Immature natural killer cell (primary cell): Measurements from ENCODE around the gene PIGU. TPM values are rescaled to one million over a fixed set of nuclear protein-coding genes. Genes with fewer than 3 reads are reported as not detected.

ENCODE experiments used
- DNase-seq, 3 donors: peaks; one replicate each; pipeline ENCODE4 v3.0.0; 2022; ENCODE audit warnings: mixed read lengths in 1 of 3
- H3K27ac Mint-ChIP-seq, 6 donors: one replicate each; pipeline ENCODE4 v1.8.0; 2020; ENCODE audit warnings: mixed read lengths in 6 of 6, mild to moderate bottlenecking in 5 of 6, inconsistent platforms in 4 of 6, moderate library complexity in 3 of 6
- H3K27me3 Mint-ChIP-seq, 3 donors: one replicate each; pipeline ENCODE4 v1.8.0; 2020 to 2021; ENCODE audit warnings: low read depth in 3 of 3, mild to moderate bottlenecking in 3 of 3, mixed read lengths in 3 of 3, moderate library complexity in 3 of 3, inconsistent platforms in 1 of 3
- H3K36me3 Mint-ChIP-seq, 3 donors: one replicate each; pipeline ENCODE4 v1.8.0; 2020; ENCODE audit warnings: mixed read lengths in 3 of 3, inconsistent platforms in 2 of 3, mild to moderate bottlenecking in 2 of 3
- H3K4me1 Mint-ChIP-seq, 2 donors: one replicate each; pipeline ENCODE4 v1.8.0; 2020; ENCODE audit warnings: inconsistent platforms in 2 of 2, mild to moderate bottlenecking in 2 of 2, mixed read lengths in 2 of 2, moderate library complexity in 1 of 2
- H3K4me3 Mint-ChIP-seq, 5 donors: one replicate each; pipeline ENCODE4 v1.8.0; 2020; ENCODE audit warnings: mild to moderate bottlenecking in 5 of 5, mixed read lengths in 5 of 5, inconsistent platforms in 3 of 5, moderate library complexity in 3 of 5
- H3K9me3 Mint-ChIP-seq, 6 donors: one replicate each; pipeline ENCODE4 v1.8.0; 2020; ENCODE audit warnings: mild to moderate bottlenecking in 6 of 6, mixed read lengths in 6 of 6, inconsistent platforms in 4 of 6, moderate library complexity in 3 of 6
- polyA plus RNA-seq, 3 donors: library from polyadenylated mRNA; unstranded; fragments of 300-500 nt; fragmentation: Illumina TruSeq; gene quantifications; one replicate each; pipeline ENCODE4 v1.2.3, GENCODE V29; 2021

PIGU gene
- polyA plus RNA-seq, 3 donors from 2014 or later = 19.3 to 34.7 (median 25.3) TPM

DNA sequence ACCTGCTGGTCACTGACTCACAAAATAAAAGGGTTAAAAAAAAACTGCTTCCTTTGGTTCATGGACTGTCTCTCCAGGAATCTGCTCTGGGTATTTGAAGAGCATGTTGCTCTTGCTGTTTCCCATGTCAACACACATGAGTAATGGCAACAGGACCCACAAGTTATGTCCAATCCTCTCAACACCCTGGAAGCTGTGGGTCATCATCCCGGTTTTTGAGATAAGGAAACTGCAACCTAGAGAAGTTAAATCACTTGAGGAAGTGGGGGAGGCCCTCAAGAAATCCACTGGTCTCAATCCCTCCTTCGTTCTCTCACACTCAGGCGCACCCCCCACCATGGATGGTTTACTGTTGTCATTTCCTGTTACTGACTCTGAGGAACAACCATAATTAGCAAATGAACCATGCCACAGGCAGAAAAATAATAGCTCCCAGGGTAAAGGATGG is 106.0 kb downstream of the PIGU start:
- Mint-ChIP-seq H3K9me3 (no peaks in the 10 kb centered on the region), H3K4me3 (peak overlapping the region in 1 of 5 donors; percentile 7), H3K4me1 (peaks cover 9 to 10% of the 10 kb centered on the region in 2 donors), H3K27ac (peak overlapping the region in 5 of 6 donors; percentile 46 to 81 (median 58)), H3K27me3 (no peaks in the 10 kb centered on the region), H3K36me3 (peaks cover 18 to 27% (median 20%) of the 10 kb centered on the region in 3 donors)
- no peak for DNase-seq

DNA sequence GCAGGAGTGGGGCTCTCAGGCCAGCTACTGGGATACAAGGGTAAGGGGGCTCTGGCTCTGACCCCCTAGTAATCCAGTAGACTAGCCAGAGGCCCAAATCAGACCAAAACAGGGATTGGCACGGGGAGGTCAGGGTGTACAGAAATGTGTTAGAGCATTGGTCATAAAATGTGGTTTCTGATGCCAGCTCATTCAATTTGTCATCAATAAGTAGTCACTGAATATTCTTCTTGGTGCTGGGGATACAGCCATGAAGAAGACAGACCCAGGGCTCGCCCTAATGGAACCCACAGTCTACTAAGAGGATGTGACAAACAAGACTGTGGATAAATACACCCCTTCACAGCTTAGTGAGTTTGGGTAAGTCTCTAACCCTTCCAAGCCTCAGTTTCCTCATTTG is 107.3 kb downstream of the PIGU start:
- no peak overlapping the region for H3K27ac Mint-ChIP-seq
- no peaks in the 10 kb centered on the region for H3K9me3 Mint-ChIP-seq
- no peak overlapping the region for H3K4me3 Mint-ChIP-seq
- H3K27me3 Mint-ChIP-seq = no peaks in the 10 kb centered on the region
- DNase-seq = no peak
- peaks cover 18 to 27% (median 20%) of the 10 kb centered on the region in 3 donors for H3K36me3 Mint-ChIP-seq
- peaks cover 9 to 10% of the 10 kb centered on the region in 2 donors for H3K4me1 Mint-ChIP-seq

DNA sequence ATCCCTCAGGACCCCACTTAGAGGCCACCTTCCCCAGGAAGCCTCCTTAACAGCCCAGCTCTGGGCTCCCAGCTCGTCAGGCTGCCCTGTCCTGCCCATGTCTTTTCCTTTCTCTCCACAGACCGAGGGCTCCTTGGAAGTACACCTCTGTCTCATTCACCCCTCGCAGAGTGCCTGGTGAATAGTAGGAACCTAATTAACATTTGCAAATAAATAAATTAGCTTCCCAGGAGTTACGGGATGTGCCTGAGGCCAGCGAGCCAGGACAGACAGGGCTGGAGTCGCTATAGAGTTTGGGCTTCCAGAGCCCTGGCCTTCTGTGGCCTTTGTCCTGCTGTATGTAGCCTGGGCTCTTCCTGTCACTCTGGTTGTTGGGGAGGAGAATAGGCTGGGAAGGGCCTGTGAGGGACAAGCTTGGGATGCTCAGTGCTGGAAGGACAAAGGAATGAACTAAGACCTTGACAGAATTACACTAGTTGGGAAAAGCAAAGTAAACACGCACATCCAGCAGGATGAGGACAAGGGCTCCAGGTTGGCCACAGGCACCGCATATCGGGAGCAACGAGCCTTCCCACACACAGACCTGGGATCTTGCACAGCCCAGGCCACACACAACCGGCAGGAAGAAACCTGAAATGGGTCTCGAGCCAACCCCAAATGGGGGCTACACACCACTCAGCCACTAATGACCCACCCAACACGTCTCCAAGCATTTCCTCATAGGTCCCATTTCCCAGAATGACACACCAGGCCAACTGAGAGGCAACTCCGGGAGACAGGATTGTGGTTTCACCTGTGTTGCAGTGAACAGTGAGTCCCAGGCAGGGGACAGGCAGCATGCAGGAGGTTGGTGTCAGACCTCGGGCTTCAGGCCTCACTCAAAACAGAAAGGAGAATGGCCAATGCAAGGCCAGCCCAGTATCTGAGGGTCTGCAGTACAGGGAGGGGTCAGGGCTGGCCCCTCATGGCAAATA is 108.7 kb downstream of the PIGU start:
- Mint-ChIP-seq H3K9me3 (no peaks in the 10 kb centered on the region), H3K36me3 (peaks cover 11 to 17% (median 16%) of the 10 kb centered on the region in 3 donors), H3K27me3 (no peaks in the 10 kb centered on the region), H3K4me1 (peaks cover 9 to 10% of the 10 kb centered on the region in 2 donors), H3K27ac (peak overlapping the region in 2 of 6 donors; percentile 9 to 20), H3K4me3 (no peak overlapping the region)
- DNase-seq = no peak

DNA sequence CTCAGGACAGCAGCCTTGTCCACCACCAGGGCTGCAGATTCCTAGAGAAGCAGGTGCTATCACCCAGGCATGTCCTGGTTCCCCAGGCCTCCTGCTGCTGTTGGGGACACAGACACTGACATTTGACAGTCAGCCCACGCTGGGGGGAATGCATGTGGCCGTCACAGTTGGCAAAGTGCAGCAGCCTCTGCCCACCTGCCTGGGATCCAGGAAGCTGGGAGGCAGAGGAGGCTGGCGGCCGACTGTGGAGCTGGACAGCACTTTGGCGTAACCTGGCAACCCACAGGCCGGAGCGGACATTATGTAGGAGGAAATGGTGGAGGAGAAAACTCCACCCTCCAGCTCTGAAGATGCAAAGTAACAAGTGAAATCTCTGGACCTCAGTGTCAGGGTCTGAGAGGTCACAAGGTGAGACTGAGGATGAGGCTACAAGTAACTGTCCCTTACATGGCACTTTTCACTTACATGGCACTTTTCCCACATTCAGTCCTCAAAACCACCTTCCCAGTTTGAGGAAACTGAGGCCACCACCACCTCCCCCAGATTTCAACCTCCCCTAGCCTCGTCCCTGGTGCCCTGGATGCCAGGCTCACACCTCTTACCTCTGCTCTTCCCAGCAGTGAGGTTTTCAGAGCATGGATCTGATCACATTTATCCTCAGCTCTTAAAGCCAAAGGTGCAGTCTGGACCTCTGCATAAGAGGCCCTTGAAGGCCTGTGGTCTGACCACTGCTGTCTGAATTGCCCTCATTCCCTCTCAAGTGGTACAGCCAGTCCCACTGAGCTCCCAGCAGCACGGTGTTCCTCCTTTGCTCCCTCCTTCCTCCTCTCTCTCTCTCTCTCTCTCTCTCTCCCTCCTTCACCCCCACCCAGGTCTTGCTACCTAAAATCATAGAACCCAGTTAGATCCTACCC is 109.7 kb downstream of the PIGU start:
- Mint-ChIP-seq H3K36me3 (peaks cover 9 to 16% (median 10%) of the 10 kb centered on the region in 3 donors), H3K4me1 (peaks cover 9 to 10% of the 10 kb centered on the region in 2 donors), H3K4me3 (no peak overlapping the region), H3K9me3 (no peaks in the 10 kb centered on the region), H3K27ac (peak overlapping the region in 3 of 6 donors; percentile 9 to 15 (median 10)), H3K27me3 (no peaks in the 10 kb centered on the region)
- no peak for DNase-seq

DNA sequence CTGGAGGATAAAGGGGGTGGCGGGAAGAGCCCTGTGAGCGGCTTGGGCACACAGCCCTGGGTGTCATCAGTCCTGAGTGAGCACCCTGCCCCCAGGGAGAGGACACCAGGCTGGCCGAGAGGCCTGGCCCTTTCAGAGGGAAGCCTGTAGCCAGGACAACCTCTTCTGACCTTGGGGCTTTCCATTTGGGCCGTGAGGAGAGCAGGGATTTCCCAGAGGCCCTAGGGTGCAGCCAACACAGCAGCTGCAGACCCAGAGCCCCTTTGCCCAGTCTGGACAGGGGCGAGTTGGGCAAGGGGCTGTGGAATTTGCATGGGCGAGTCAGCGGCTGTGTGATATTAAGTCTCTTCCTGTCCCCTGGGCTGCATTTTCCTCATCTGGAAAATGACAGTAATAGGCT is 112.1 kb downstream of the PIGU start:
- peaks cover 0 to 7% (median 5%) of the 10 kb centered on the region in 3 donors for H3K27me3 Mint-ChIP-seq
- no peak for DNase-seq
- H3K4me3 Mint-ChIP-seq = no peak overlapping the region
- H3K4me1 Mint-ChIP-seq = no peaks in the 10 kb centered on the region
- peaks cover 0 to 5% (median 0%) of the 10 kb centered on the region in 3 donors for H3K36me3 Mint-ChIP-seq
- peak overlapping the region in 1 of 6 donors; percentile 30 for H3K27ac Mint-ChIP-seq
- no peaks in the 10 kb centered on the region for H3K9me3 Mint-ChIP-seq

DNA sequence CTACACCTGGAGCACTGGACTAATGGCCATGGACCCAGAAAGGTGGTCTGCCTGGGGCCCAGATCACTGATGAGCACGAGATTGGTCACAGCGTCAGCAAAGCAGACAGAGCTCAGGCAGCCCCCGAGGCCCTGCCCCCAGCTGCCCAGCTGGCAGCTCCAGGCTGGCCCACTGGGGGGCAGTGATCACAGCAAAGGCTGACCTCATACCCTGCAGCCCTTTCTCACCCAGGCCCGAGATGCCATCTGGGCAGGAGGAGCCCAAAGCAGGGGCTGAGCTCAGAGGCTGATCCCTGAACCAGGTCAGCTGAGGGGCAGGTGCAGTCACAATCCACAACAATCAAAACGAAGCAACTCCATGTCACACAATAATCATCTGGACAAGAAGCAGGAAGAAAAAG is 114.3 kb downstream of the PIGU start:
- Mint-ChIP-seq H3K4me1 (peaks cover 5 to 8% of the 10 kb centered on the region in 2 donors), H3K27ac (peak overlapping the region in 4 of 6 donors; percentile 41 to 84 (median 76)), H3K4me3 (no peak overlapping the region), H3K27me3 (peaks cover 10 to 18% (median 13%) of the 10 kb centered on the region in 3 donors), H3K36me3 (peaks cover 0 to 5% (median 0%) of the 10 kb centered on the region in 3 donors), H3K9me3 (no peaks in the 10 kb centered on the region)
- no peak for DNase-seq

DNA sequence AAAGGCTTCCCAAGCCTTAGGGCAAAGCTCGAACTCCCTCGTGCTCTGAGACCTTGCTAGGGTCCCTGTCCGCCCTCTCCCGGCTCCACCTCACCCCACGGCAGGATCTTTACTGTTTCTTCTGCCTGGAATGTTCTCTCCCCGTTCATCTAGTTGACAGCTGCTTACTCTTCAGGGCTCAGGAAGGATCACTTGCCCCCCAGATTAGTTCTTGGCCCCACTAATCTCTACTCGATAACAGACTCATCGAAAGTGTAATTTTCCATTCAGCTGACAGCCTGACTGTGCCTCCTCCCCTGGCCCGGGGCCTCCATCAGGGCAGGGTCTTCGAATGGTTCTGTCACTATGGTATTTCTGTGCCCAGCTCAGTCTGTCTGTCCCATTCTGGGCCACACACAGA is 115.2 kb downstream of the PIGU start:
- Mint-ChIP-seq H3K4me3 (peak overlapping the region in 2 of 5 donors; percentile 6 to 19), H3K27me3 (peaks cover 10 to 18% (median 13%) of the 10 kb centered on the region in 3 donors), H3K9me3 (no peaks in the 10 kb centered on the region), H3K36me3 (peaks cover 0 to 5% (median 0%) of the 10 kb centered on the region in 3 donors), H3K4me1 (peaks cover 8 to 10% of the 10 kb centered on the region in 2 donors), H3K27ac (peak overlapping the region; percentile 33 to 80 (median 76))
- no peak for DNase-seq

DNA sequence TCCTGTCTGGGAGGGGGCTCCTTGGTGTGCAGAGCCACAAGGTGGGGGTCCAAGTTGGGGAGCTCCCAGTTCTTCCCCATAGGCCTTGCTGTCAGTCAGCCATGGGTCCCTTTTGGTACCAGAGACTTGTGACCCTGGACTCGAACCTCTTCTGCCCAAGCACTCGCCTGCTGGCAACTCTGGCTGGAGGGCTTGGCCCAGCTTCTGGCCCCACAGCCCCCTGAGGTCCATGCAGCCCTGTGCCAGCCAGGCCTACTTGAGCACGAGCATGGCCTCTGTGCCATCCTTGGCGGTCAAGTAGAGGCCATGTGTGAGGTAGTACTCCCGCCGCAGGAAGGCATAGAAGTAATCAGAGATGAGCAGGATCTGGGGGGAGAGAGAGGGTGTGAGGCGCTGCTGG is 116.3 kb downstream of the PIGU start:
- H3K4me1 Mint-ChIP-seq = peaks cover 8 to 10% of the 10 kb centered on the region in 2 donors
- H3K4me3 Mint-ChIP-seq = peak overlapping the region in 2 of 5 donors; percentile 62 to 80
- H3K27ac Mint-ChIP-seq = peak overlapping the region; percentile 49 to 92 (median 84)
- no peak for DNase-seq
- peaks cover 0 to under 1% (median 0%) of the 10 kb centered on the region in 3 donors for H3K36me3 Mint-ChIP-seq
- peaks cover 10 to 18% (median 13%) of the 10 kb centered on the region in 3 donors for H3K27me3 Mint-ChIP-seq
- no peaks in the 10 kb centered on the region for H3K9me3 Mint-ChIP-seq

DNA sequence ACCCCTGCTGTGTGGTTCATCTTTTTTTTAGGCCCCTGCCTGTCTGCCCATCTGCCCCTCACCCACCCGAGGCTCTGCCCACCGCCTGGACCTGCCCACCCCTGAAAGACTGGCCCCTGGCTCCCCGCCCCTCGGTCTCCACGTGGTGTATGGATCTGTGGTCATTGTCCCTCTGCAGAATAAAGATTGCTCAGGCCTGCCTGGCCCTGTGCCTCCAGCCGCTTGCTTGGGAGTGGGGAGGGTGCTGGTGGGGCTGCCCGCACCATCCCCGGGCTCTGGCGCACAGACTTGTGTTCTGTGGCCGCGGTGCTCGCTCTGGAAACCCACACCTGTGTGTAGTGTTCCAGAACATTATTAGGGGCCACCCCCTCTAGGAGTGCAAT is 116.8 kb downstream of the PIGU start:
- Mint-ChIP-seq H3K36me3 (no peaks in the 10 kb centered on the region), H3K27ac (peak overlapping the region; percentile 50 to 92 (median 85)), H3K4me3 (peak overlapping the region; percentile 51 to 80 (median 69)), H3K9me3 (no peaks in the 10 kb centered on the region), H3K4me1 (peaks cover 8 to 10% of the 10 kb centered on the region in 2 donors), H3K27me3 (peaks cover 10 to 18% (median 13%) of the 10 kb centered on the region in 3 donors)
- DNase-seq = no peak

DNA sequence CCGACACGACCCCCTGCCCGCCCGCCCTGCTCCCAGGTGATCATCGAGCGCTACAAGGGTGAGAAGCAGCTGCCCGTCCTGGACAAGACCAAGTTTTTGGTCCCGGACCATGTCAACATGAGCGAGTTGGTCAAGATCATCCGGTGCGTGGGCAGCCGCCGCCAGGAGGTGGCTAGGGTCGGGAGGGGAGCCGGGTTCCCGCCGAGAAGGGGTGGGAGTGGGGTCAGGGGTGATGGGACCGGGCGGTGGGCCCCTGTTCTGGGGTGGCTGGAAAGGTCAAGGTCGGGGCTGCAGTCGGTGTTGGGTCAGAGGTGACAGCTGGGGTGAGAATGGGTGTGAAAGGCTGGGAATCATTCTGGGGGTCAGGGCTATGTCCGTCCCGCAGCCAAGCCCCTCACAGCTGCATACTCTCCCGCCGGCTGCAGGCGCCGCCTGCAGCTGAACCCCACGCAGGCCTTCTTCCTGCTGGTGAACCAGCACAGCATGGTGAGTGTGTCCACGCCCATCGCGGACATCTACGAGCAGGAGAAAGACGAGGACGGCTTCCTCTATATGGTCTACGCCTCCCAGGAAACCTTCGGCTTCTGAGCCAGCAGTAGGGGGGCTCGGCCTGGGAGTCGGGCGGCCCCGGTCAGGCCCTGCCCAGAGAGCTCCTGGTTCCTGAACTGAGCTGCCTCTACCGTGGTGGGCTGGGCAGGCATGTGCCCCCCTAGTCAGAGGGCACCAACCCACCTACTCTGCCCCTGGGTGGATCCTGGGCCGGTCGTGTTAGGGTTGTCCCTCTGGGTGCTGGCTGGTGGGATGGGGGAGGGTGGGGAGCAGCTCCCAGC is 117.4 kb downstream of the PIGU start:
- peaks cover 8 to 10% of the 10 kb centered on the region in 2 donors for H3K4me1 Mint-ChIP-seq
- peak overlapping the region; percentile 59 to 80 (median 69) for H3K4me3 Mint-ChIP-seq
- no peaks in the 10 kb centered on the region for H3K9me3 Mint-ChIP-seq
- peaks cover 10 to 18% (median 13%) of the 10 kb centered on the region in 3 donors for H3K27me3 Mint-ChIP-seq
- H3K36me3 Mint-ChIP-seq = no peaks in the 10 kb centered on the region
- H3K27ac Mint-ChIP-seq = peak overlapping the region; percentile 69 to 93 (median 86)
- DNase-seq = peak in 1 of 3 donors; percentile 17

DNA sequence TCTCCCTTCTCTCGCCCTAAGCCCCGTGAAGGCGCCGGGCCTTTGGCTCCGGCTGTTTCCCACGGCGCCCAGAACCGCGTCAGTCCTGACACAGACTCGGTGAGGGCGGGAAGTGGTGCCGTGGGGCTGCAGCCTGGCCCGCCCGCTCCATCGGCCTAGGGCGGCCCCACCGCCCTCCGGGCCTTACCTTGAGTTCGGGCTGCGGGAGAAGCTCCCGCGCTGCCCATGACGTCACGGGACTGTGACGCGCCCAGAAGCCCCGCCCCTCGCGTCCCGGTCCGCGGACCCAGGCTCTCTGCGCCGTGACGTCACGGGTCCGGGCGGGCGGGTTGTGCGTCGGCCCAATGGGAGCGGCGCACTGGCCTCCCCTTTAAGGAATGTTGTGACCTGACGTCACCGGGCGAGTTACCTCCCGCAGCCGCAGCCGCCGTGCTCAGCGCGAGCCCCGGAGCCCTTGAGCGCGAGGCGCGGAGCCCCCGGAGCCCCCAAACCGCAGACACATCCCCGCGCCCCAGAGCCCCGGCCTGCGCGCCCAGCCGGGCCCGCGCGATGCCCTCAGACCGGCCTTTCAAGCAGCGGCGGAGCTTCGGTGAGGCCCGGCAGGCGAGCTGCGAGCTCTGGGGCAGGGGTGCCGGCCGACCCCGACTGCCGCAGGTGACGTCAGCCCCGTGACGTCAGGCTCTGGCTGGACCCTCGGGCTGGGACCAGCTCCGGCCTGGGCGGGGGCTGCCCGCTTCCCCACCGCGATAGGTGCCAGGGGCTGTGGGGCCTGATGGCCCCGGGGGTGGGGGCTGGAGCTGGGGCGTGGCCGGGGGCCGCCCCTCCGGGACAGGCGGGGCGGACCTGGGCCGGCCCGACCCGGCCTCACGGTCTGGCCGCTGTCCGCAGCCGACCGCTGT is 118.3 kb downstream of the PIGU start, which contains the start of gene MAP1LC3A:
MAP1LC3A (plus strand) TSS at position 399 of the 899 bp plus-strand sequence; CDS start at position 550, 151 bp downstream.
- Mint-ChIP-seq H3K4me3 (peak within 1 kb of the TSS; percentile 84 to 96 (median 90)), H3K9me3 (no peaks in the 10 kb centered on the region), H3K36me3 (no peaks in the 10 kb centered on the region), H3K27ac (peak within 1 kb of the TSS; percentile 90 to 98 (median 96)), H3K4me1 (peaks cover 8 to 10% of the 10 kb centered on the region in 2 donors), H3K27me3 (peaks cover 10 to 18% (median 13%) of the 10 kb centered on the region in 3 donors)
- DNase-seq = peak; percentile 95 to 97 (median 96)

DNA sequence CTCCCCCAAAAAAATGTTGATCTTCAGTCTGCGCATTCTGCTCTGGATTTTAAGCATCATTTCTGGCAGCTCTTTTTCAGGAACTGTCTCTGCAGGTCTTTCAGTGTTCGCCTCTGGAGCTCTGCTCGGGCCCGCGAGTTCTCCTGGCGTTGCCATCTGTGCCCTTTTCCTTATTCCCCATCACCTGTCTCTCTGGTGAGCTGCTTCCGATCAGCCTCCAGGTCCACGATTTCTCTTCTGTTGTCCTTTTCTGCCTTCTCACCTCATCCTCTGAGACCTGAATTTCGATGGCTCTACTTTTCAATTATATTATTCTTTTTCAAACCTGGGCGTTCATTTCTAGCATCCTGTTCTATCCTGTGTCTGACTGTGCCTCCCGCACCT is 119.0 kb downstream of the PIGU start:
- H3K27me3 Mint-ChIP-seq = peaks cover 10 to 18% (median 13%) of the 10 kb centered on the region in 3 donors
- H3K4me3 Mint-ChIP-seq = peak overlapping the region; percentile 84 to 96 (median 90)
- no peak for DNase-seq
- H3K9me3 Mint-ChIP-seq = no peaks in the 10 kb centered on the region
- H3K4me1 Mint-ChIP-seq = peaks cover 8 to 10% of the 10 kb centered on the region in 2 donors
- H3K27ac Mint-ChIP-seq = peak overlapping the region; percentile 90 to 98 (median 96)
- H3K36me3 Mint-ChIP-seq = no peaks in the 10 kb centered on the region
